ENCODE measurements around the gene MAPK8.

Gene MAPK8

GRCh38 chr10:48480397-48481374 is 174.2 kb downstream of the MAPK8 start:
- no peak for DNase-seq

GRCh38 chr10:48481385-48481784 is 174.9 kb downstream of the MAPK8 start:
- no peak for DNase-seq

GRCh38 chr10:48482207-48482606 is 175.7 kb downstream of the MAPK8 start:
- no peak for DNase-seq

- no peak for DNase-seq
Measured at GRCh38 chr10:48484911-48485310, 178.4 kb downstream of the MAPK8 start.

GRCh38 chr10:48485711-48486110 is 179.2 kb downstream of the MAPK8 start:
- no peak for DNase-seq

- DNase-seq: no peak
Measured at GRCh38 chr10:48487244-48487643, 180.8 kb downstream of the MAPK8 start.

Measured in CD4-positive, alpha-beta T cell treated with Interleukin-21 for 1 hour (primary cell).